HepG2 (cell line): Measurements from ENCODE around the gene LGALS16. TPM values are rescaled to one million over a fixed set of nuclear protein-coding genes. Genes with fewer than 3 reads are reported as not detected.
A peak's percentile ranks its signal among the peaks of the same experiment; 100 is the strongest.

ENCODE experiments used
- CHD4 ChIP-seq: fragments of 200-600 bp; sonication (generic); IDR thresholded peaks from 2 replicates; pipeline ENCODE4 v1.7.0; 2017; ENCODE audit warnings: mild to moderate bottlenecking, low read length, borderline replicate concordance
- DPF2 ChIP-seq: sonication (generic); formaldehyde crosslinking; IDR thresholded peaks from 2 replicates; pipeline ENCODE4 v1.4.0; 2020; ENCODE audit warnings: mild to moderate bottlenecking, low read depth, missing genetic modification reagents, borderline replicate concordance
- FOSL1 ChIP-seq: sonication (generic); formaldehyde crosslinking; IDR thresholded peaks from 2 replicates; pipeline ENCODE4 v1.9.0; 2021; ENCODE audit warnings: missing genetic modification reagents, borderline replicate concordance
- HOXD1 ChIP-seq: sonication (generic); formaldehyde crosslinking; IDR thresholded peaks from 2 replicates; pipeline ENCODE4 v1.5.0; 2020; ENCODE audit warnings: missing genetic modification reagents
- MBNL3 ChIP-seq: fragments of 250-450 bp; sonication (Bioruptor Pico); conservative IDR thresholded peaks from 2 replicates; pipeline ENCODE4 v1.8.0; 2022; ENCODE audit warnings: mild to moderate bottlenecking, inconsistent platforms
- MTA3 ChIP-seq: sonication (generic); formaldehyde crosslinking; IDR thresholded peaks from 2 replicates; pipeline ENCODE4 v1.4.0; 2020; ENCODE audit warnings: missing genetic modification reagents
- NFKBIZ ChIP-seq: IDR thresholded peaks from 2 replicates; pipeline ENCODE4 v1.6.1; 2018; ENCODE audit warnings: missing genetic modification reagents, missing compliant biosample characterization
- SIX4 ChIP-seq: sonication (generic); formaldehyde crosslinking; IDR thresholded peaks from 2 replicates; pipeline ENCODE4 v1.4.0; 2020; ENCODE audit warnings: missing genetic modification reagents
- SRY ChIP-seq: sonication (generic); formaldehyde crosslinking; IDR thresholded peaks from 2 replicates; pipeline ENCODE4 v1.8.0; 2022; ENCODE audit warnings: mild to moderate bottlenecking, missing genetic modification reagents
- ZFP41 ChIP-seq: sonication (generic); formaldehyde crosslinking; IDR thresholded peaks from 2 replicates; pipeline ENCODE4 v1.4.0; 2020; ENCODE audit warnings: mild to moderate bottlenecking, missing genetic modification reagents, borderline replicate concordance
- ZIK1 ChIP-seq: sonication (generic); formaldehyde crosslinking; IDR thresholded peaks from 2 replicates; pipeline ENCODE4 v1.5.0; 2020; ENCODE audit warnings: mild to moderate bottlenecking, low read depth, missing genetic modification reagents, borderline replicate concordance
- ZNF30 ChIP-seq: sonication (generic); formaldehyde crosslinking; IDR thresholded peaks from 2 replicates; pipeline ENCODE4 v1.5.0; 2020; ENCODE audit warnings: mild to moderate bottlenecking, missing genetic modification reagents
- ZNF317 ChIP-seq: sonication (generic); formaldehyde crosslinking; IDR thresholded peaks from 2 replicates; pipeline ENCODE4 v1.5.0; 2020; ENCODE audit warnings: mild to moderate bottlenecking, missing genetic modification reagents
- ZNF510 ChIP-seq: sonication (generic); formaldehyde crosslinking; IDR thresholded peaks from 2 replicates; pipeline ENCODE4 v1.4.0; 2020; ENCODE audit warnings: low read depth, mild to moderate bottlenecking, missing genetic modification reagents
- ZNF567 ChIP-seq: sonication (generic); formaldehyde crosslinking; IDR thresholded peaks from 2 replicates; pipeline ENCODE4 v1.8.1; 2023; ENCODE audit warnings: mild to moderate bottlenecking, missing genetic modification reagents, borderline replicate concordance
- ZNF674 ChIP-seq: sonication (generic); formaldehyde crosslinking; IDR thresholded peaks from 2 replicates; pipeline ENCODE4 v1.5.0; 2020; ENCODE audit warnings: low read depth, mild to moderate bottlenecking, missing genetic modification reagents
- ZNF761 ChIP-seq: sonication (generic); formaldehyde crosslinking; conservative IDR thresholded peaks from 2 replicates; pipeline ENCODE4 v1.4.0; 2020; ENCODE audit warnings: mild to moderate bottlenecking, missing genetic modification reagents
- polyA plus RNA-seq, 8 experiments: library from polyadenylated mRNA; depleted of rRNA in 3 of 8; stranded (reverse) in 7 of 8; unstranded in 1 of 8; fragments of >200 nt; fragmentation: Illumina TruSeq in 4 of 8; extraction: Trizol in 4 of 8; gene quantifications; 2 replicates each; pipeline versions ENCODE4 v1.2.1 to v1.2.3, GENCODE V29; 2011 to 2016; ENCODE audit warnings: low read depth in 4 of 8, missing spikeins in 1 of 8, mixed read lengths in 1 of 8; ENCODE audit not compliant: insufficient read depth in 1 of 8
- total RNA-seq, 5 experiments: library from RNA; depleted of rRNA; stranded (reverse); fragments of >200 nt; fragmentation: Illumina TruSeq; extraction: Trizol; gene quantifications; 2 replicates each; pipeline ENCODE4 v1.2.3, GENCODE V29; 2016; ENCODE audit warnings: low read depth in 1 of 5
- TF ChIP-seq, protein P1 (sequence below): sonication (generic); formaldehyde crosslinking; conservative IDR thresholded peaks from 2 replicates; pipeline ENCODE4 v1.8.0; 2022; ENCODE audit warnings: missing genetic modification reagents
- TF ChIP-seq, protein P2 (sequence below): sonication (generic); formaldehyde crosslinking; IDR thresholded peaks from 2 replicates; pipeline ENCODE4 v1.4.0; 2020; ENCODE audit warnings: mild to moderate bottlenecking, missing genetic modification reagents
- TF ChIP-seq, protein P3 (sequence below): sonication (generic); formaldehyde crosslinking; IDR thresholded peaks from 2 replicates; pipeline ENCODE4 v1.4.0; 2020; ENCODE audit warnings: missing genetic modification reagents
- TF ChIP-seq, protein P4 (sequence below): IDR thresholded peaks from 2 replicates; pipeline ENCODE4 v1.6.1; 2016; ENCODE audit warnings: low read depth, borderline replicate concordance

LGALS16 gene
- total and polyA plus RNA-seq, 2 of the 13 experiments (the other 11 are each of a cell fraction or from before 2014, with no cell fraction given): not detected

DNA sequence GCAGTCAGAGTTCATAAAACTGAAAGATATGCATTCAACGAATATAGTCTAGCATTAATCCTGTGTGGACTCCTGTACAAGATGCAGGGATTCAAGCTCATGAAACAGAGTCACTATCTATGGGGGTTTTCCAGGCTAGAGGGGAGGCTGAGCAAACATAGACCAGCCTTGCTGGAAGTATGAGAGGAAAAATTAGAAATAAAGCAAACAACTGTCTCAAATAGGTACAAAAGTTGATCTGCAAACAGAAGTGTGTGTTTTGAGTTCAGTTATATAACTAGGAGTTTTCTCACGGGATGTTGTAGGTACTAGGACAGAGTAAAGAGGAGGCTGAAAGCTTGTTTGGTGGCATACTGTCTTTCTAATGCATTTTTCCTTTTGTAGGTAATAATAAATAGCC is 40.0 kb downstream of the LGALS16 start (continued):
- TF ChIP-seq, protein P1, sequence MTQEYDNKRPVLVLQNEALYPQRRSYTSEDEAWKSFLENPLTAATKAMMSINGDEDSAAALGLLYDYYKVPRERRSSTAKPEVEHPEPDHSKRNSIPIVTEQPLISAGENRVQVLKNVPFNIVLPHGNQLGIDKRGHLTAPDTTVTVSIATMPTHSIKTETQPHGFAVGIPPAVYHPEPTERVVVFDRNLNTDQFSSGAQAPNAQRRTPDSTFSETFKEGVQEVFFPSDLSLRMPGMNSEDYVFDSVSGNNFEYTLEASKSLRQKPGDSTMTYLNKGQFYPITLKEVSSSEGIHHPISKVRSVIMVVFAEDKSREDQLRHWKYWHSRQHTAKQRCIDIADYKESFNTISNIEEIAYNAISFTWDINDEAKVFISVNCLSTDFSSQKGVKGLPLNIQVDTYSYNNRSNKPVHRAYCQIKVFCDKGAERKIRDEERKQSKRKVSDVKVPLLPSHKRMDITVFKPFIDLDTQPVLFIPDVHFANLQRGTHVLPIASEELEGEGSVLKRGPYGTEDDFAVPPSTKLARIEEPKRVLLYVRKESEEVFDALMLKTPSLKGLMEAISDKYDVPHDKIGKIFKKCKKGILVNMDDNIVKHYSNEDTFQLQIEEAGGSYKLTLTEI (CRISPR knock-in tag): no peak
- 0 out of 2 replicates have a peak, but pooled peaks have one; percentile 24 for TF ChIP-seq DPF2 (CRISPR knock-in tag)
- no peak; the same call in 1 of the 2 replicates for TF ChIP-seq SIX4 (CRISPR knock-in tag)
- TF ChIP-seq FOSL1: no peak
- TF ChIP-seq ZFP41 (CRISPR knock-in tag): no peak
- TF ChIP-seq ZNF761 (CRISPR knock-in tag): no peak
- no peak for TF ChIP-seq ZNF674 (CRISPR knock-in tag)
- TF ChIP-seq, protein P2, sequence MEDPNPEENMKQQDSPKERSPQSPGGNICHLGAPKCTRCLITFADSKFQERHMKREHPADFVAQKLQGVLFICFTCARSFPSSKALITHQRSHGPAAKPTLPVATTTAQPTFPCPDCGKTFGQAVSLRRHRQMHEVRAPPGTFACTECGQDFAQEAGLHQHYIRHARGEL (CRISPR knock-in tag): no peak
- TF ChIP-seq, protein P3, sequence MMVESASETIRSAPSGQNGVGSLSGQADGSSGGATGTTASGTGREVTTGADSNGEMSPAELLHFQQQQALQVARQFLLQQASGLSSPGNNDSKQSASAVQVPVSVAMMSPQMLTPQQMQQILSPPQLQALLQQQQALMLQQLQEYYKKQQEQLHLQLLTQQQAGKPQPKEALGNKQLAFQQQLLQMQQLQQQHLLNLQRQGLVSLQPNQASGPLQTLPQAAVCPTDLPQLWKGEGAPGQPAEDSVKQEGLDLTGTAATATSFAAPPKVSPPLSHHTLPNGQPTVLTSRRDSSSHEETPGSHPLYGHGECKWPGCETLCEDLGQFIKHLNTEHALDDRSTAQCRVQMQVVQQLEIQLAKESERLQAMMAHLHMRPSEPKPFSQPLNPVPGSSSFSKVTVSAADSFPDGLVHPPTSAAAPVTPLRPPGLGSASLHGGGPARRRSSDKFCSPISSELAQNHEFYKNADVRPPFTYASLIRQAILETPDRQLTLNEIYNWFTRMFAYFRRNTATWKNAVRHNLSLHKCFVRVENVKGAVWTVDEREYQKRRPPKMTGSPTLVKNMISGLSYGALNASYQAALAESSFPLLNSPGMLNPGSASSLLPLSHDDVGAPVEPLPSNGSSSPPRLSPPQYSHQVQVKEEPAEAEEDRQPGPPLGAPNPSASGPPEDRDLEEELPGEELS: peak; percentile 25; the same call in 1 of the 2 replicates
- no peak for TF ChIP-seq CHD4
- no peak for TF ChIP-seq ZNF567
- no peak for TF ChIP-seq NFKBIZ (CRISPR knock-in tag)
- no peak for TF ChIP-seq ZNF317 (CRISPR knock-in tag)
- TF ChIP-seq MBNL3: no peak
- TF ChIP-seq HOXD1: no peak
- no peak for TF ChIP-seq ZNF510 (CRISPR knock-in tag)
- no peak for TF ChIP-seq MTA3 (CRISPR knock-in tag)
- no peak for TF ChIP-seq ZNF30 (CRISPR knock-in tag)
- TF ChIP-seq SRY (CRISPR knock-in tag): no peak
- TF ChIP-seq, protein P4, sequence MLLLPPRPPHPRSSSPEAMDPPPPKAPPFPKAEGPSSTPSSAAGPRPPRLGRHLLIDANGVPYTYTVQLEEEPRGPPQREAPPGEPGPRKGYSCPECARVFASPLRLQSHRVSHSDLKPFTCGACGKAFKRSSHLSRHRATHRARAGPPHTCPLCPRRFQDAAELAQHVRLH: 0 out of 2 replicates have a peak, but pooled peaks have one; percentile 20
- TF ChIP-seq ZIK1: no peak
